Trophoblast cell (in vitro differentiated cells and primary cell): ENCODE measurements around the gene LRP1B.

Experiments used
- DNase-seq, 2 donors: peaks; one replicate each; pipeline ENCODE4 v3.0.0-alpha.2; 2016
- H2AFZ ChIP-seq: 2 replicates; pipeline ENCODE4 v1.6.1; 2013; ENCODE audit warnings: low read length, moderate library complexity, mild to moderate bottlenecking; ENCODE audit not compliant: insufficient read depth, poor library complexity
- H2AK5ac ChIP-seq: 2 replicates; pipeline ENCODE4 v1.6.1; 2013; ENCODE audit warnings: mild to moderate bottlenecking, low read length
- H2BK120ac ChIP-seq: 2 replicates; pipeline ENCODE4 v1.6.1; 2013; ENCODE audit warnings: low read length, mild to moderate bottlenecking, moderate library complexity; ENCODE audit not compliant: insufficient read depth, poor library complexity
- H2BK12ac ChIP-seq: 2 replicates; pipeline ENCODE4 v1.6.1; 2013; ENCODE audit warnings: mild to moderate bottlenecking, low read length, moderate library complexity
- H2BK5ac ChIP-seq: 2 replicates; pipeline ENCODE4 v1.6.1; 2013; ENCODE audit warnings: low read length, low read depth, moderate library complexity, mild to moderate bottlenecking; ENCODE audit not compliant: poor library complexity
- H3K14ac ChIP-seq: 2 replicates; pipeline ENCODE4 v1.6.1; 2013; ENCODE audit warnings: mild to moderate bottlenecking, low read length
- H3K18ac ChIP-seq: 2 replicates; pipeline ENCODE4 v1.6.1; 2013; ENCODE audit warnings: mild to moderate bottlenecking, low read length
- H3K23ac ChIP-seq: 2 replicates; pipeline ENCODE4 v1.6.1; 2013; ENCODE audit warnings: low read length
- H3K27ac ChIP-seq: 2 replicates; pipeline ENCODE4 v1.5.1; 2013; ENCODE audit warnings: low read depth, mild to moderate bottlenecking, inconsistent platforms, low read length, moderate library complexity
- H3K27me3 ChIP-seq: 2 replicates; pipeline ENCODE4 v1.6.1; 2013; ENCODE audit warnings: inconsistent platforms, mild to moderate bottlenecking, low read length, moderate library complexity; ENCODE audit not compliant: insufficient read depth
- H3K36me3 ChIP-seq, 2 experiments: 1 replicate in 1 of 2; 2 replicates in 1 of 2; pipeline ENCODE4 v1.6.1; 2013; ENCODE audit warnings: low read length in 2 of 2, mild to moderate bottlenecking in 2 of 2, moderate library complexity in 1 of 2; ENCODE audit not compliant: insufficient read depth in 2 of 2, control insufficient read depth in 1 of 2
- H3K4ac ChIP-seq: 2 replicates; pipeline ENCODE4 v1.6.1; 2013; ENCODE audit warnings: low read depth, mild to moderate bottlenecking, low read length, moderate library complexity
- H3K4me1 ChIP-seq, 2 experiments: 1 replicate in 1 of 2; 2 replicates in 1 of 2; pipeline ENCODE4 v1.6.1; 2013; ENCODE audit warnings: low read length in 2 of 2, mild to moderate bottlenecking in 2 of 2, moderate library complexity in 1 of 2; ENCODE audit not compliant: insufficient read depth in 2 of 2, control insufficient read depth in 1 of 2
- H3K4me2 ChIP-seq: 2 replicates; pipeline ENCODE4 v1.6.1; 2013; ENCODE audit warnings: inconsistent platforms, mild to moderate bottlenecking, low read length, moderate library complexity
- H3K4me3 ChIP-seq: 2 replicates; pipeline ENCODE4 v1.5.1; 2013; ENCODE audit warnings: mild to moderate bottlenecking, low read depth, low read length, inconsistent platforms
- H3K79me1 ChIP-seq: one replicate; pipeline ENCODE4 v1.6.1; 2013; ENCODE audit warnings: low read length
- H3K79me2 ChIP-seq: 2 replicates; pipeline ENCODE4 v1.6.1; 2013; ENCODE audit warnings: low read length, mild to moderate bottlenecking; ENCODE audit not compliant: control insufficient read depth, insufficient read depth, poor library complexity
- H3K9ac ChIP-seq: 2 replicates; pipeline ENCODE4 v1.6.1; 2013; ENCODE audit warnings: mild to moderate bottlenecking, low read length
- H3K9me3 ChIP-seq: 2 replicates; pipeline ENCODE4 v1.6.1; 2013; ENCODE audit warnings: low read depth, mild to moderate bottlenecking, control low read depth, inconsistent platforms, low read length; ENCODE audit not compliant: insufficient read depth
- H4K12ac ChIP-seq: 2 replicates; pipeline ENCODE4 v1.6.1; 2013; ENCODE audit warnings: low read depth, mild to moderate bottlenecking, low read length, moderate library complexity
- H4K8ac ChIP-seq: 2 replicates; pipeline ENCODE4 v1.6.1; 2013; ENCODE audit warnings: low read depth, mild to moderate bottlenecking, low read length, moderate library complexity
- H4K91ac ChIP-seq: one replicate; pipeline ENCODE4 v1.6.1; 2013; ENCODE audit warnings: low read depth, mild to moderate bottlenecking, low read length, moderate library complexity
- WGBS: extraction: QIAGEN DNeasy Blood & Tissue Kit; methylation state at CpG from one replicate; pipeline ENCODE4 v1.1.7; 2013; ENCODE audit warnings: missing lambda C conversion rate; ENCODE audit not compliant: insufficient read length, insufficient coverage; ENCODE audit errors: extremely low coverage; 5-methylcytosine and 5-hydroxymethylcytosine counted together

The LRP1B gene

GRCh38 chr2:141329964-141330363 lies 800.9 kb downstream of the LRP1B start:
- Histone ChIP-seq H4K12ac (no peak overlapping the region), H3K27ac (no peak overlapping the region), H4K91ac (no peak overlapping the region), H3K9ac (no peak overlapping the region), H3K9me3 (no peaks in the 10 kb centered on the region), H3K79me1 (no peaks in the 10 kb centered on the region), H3K4ac (no peak overlapping the region), H2AFZ (no peak overlapping the region), H3K4me2 (no peak overlapping the region), H3K14ac (no peak overlapping the region), H3K36me3 (no peaks in the 10 kb centered on the region), H2AK5ac (no peak overlapping the region), H3K79me2 (no peaks in the 10 kb centered on the region), H3K27me3 (no peaks in the 10 kb centered on the region), H2BK120ac (no peak overlapping the region), H2BK12ac (no peak overlapping the region), H3K4me3 (no peak overlapping the region), H3K18ac (no peak overlapping the region), H2BK5ac (no peak overlapping the region), H3K23ac (no peak overlapping the region), H3K4me1 (no peaks in the 10 kb centered on the region), H4K8ac (no peak overlapping the region)
- no CpG with 5 or more reads among the region's 1 CpG for WGBS
- no peak for DNase-seq

GRCh38 chr2:141323571-141323970 lies 807.2 kb downstream of the LRP1B start:
- no peak for DNase-seq
- no peak overlapping the region for H2BK120ac ChIP-seq
- H3K27ac ChIP-seq: no peak overlapping the region
- H3K4me1 ChIP-seq: no peaks in the 10 kb centered on the region
- no peak overlapping the region for H2BK5ac ChIP-seq
- H4K91ac ChIP-seq: no peak overlapping the region
- H3K9ac ChIP-seq: no peak overlapping the region
- no peak overlapping the region for H3K14ac ChIP-seq
- H3K18ac ChIP-seq: no peak overlapping the region
- H2BK12ac ChIP-seq: no peak overlapping the region
- H4K12ac ChIP-seq: no peak overlapping the region
- WGBS: no CpG with 5 or more reads among the region's 2 CpGs
- H3K79me2 ChIP-seq: no peaks in the 10 kb centered on the region
- no peak overlapping the region for H2AK5ac ChIP-seq
- no peak overlapping the region for H3K4me3 ChIP-seq
- H3K9me3 ChIP-seq: peaks cover 2% of the 10 kb centered on the region
- H2AFZ ChIP-seq: no peak overlapping the region
- no peaks in the 10 kb centered on the region for H3K27me3 ChIP-seq
- no peaks in the 10 kb centered on the region for H3K36me3 ChIP-seq
- no peak overlapping the region for H4K8ac ChIP-seq
- no peak overlapping the region for H3K4ac ChIP-seq
- no peak overlapping the region for H3K23ac ChIP-seq
- H3K79me1 ChIP-seq: no peaks in the 10 kb centered on the region
- H3K4me2 ChIP-seq: no peak overlapping the region

GRCh38 chr2:141317986-141318385 lies 812.8 kb downstream of the LRP1B start:
- H2BK120ac ChIP-seq: no peak overlapping the region
- no peaks in the 10 kb centered on the region for H3K9me3 ChIP-seq
- H3K36me3 ChIP-seq: no peaks in the 10 kb centered on the region
- no peaks in the 10 kb centered on the region for H3K79me1 ChIP-seq
- no peak overlapping the region for H3K4me3 ChIP-seq
- H3K4me1 ChIP-seq: no peaks in the 10 kb centered on the region
- no peaks in the 10 kb centered on the region for H3K27me3 ChIP-seq
- H4K8ac ChIP-seq: no peak overlapping the region
- H4K12ac ChIP-seq: no peak overlapping the region
- no peak overlapping the region for H3K4ac ChIP-seq
- H3K4me2 ChIP-seq: no peak overlapping the region
- H3K9ac ChIP-seq: no peak overlapping the region
- H3K18ac ChIP-seq: no peak overlapping the region
- no peak overlapping the region for H2BK12ac ChIP-seq
- no peak overlapping the region for H2AFZ ChIP-seq
- H2BK5ac ChIP-seq: no peak overlapping the region
- no peak overlapping the region for H3K23ac ChIP-seq
- H3K79me2 ChIP-seq: no peaks in the 10 kb centered on the region
- no peak overlapping the region for H3K14ac ChIP-seq
- no peak for DNase-seq
- H2AK5ac ChIP-seq: no peak overlapping the region
- no peak overlapping the region for H3K27ac ChIP-seq
- H4K91ac ChIP-seq: no peak overlapping the region

GRCh38 chr2:141316606-141317005 lies 814.2 kb downstream of the LRP1B start:
- Histone ChIP-seq H2AFZ (no peak overlapping the region), H3K4me1 (no peaks in the 10 kb centered on the region), H3K9me3 (no peaks in the 10 kb centered on the region), H3K9ac (no peak overlapping the region), H3K14ac (no peak overlapping the region), H3K79me2 (no peaks in the 10 kb centered on the region), H3K79me1 (no peaks in the 10 kb centered on the region), H2BK120ac (no peak overlapping the region), H2BK5ac (no peak overlapping the region), H4K12ac (no peak overlapping the region), H2BK12ac (no peak overlapping the region), H3K18ac (no peak overlapping the region), H2AK5ac (no peak overlapping the region), H3K4ac (no peak overlapping the region), H4K91ac (no peak overlapping the region), H4K8ac (no peak overlapping the region), H3K27me3 (no peaks in the 10 kb centered on the region), H3K4me3 (no peak overlapping the region), H3K27ac (no peak overlapping the region), H3K4me2 (no peak overlapping the region), H3K23ac (no peak overlapping the region), H3K36me3 (no peaks in the 10 kb centered on the region)
- WGBS: no CpG with 5 or more reads among the region's 3 CpGs
- DNase-seq: no peak
